ENCODE data around the gene CLDN20. TPM values are rescaled to one million over a fixed set of nuclear protein-coding genes. Genes with fewer than 3 reads are reported as not detected.

CLDN20 gene
- total and polyA plus RNA-seq, 2 donors (not counting 3 experiments of a cell fraction or from before 2014, with no cell fraction given), result not detected

DNA sequence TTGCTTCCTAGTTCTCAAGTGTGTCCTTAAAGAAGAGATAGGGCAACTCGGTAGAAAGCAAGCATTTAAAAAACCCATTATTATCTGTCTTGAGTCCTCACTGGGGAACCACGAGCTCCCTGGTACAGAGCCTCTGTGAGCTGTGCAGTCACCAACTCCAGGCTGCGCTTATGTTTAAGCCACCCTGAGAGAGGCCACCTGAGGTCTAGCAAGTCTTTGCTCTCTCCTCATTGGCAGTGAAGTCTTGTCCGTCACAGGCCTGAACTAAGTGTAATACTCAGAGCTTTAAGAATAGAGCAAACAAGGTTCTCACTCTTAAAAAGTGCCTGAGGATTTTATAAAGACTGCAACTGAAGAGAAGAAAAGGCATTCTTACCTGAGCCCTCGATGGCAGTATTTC is 3.9 kb upstream of the CLDN20 start:
- dilution Hi-C loops (cut with MboI; ENCODE audit: extremely low pct_ligation_motif_present, low sequenced_read_pairs), result no loop called here
- no peaks in the 10 kb centered on the region for H3K9me1 ChIP-seq (replicated peaks; ENCODE audit: control insufficient read depth, extremely low read depth, insufficient read depth, low read length)
- H3K79me2 ChIP-seq (ENCODE audit: control insufficient read depth, insufficient read depth, low read length), result peaks cover 5% of the 10 kb centered on the region
- no peaks in the 10 kb centered on the region for H4K20me1 ChIP-seq (replicated peaks; ENCODE audit: control insufficient read depth, extremely low read depth, insufficient read depth, low read length)
- H3K36me3 ChIP-seq (ENCODE audit: control insufficient read depth in 2 of 2, extremely low read depth in 1 of 2, insufficient read depth in 2 of 2, low read length in 2 of 2), result peaks cover 11 to 29% of the 10 kb centered on the region in 2 experiments
- H3K9me3 ChIP-seq (replicated peaks; ENCODE audit: control insufficient read depth, insufficient read depth, low read length), result no peaks in the 10 kb centered on the region
- ChIA-PET CTCF (interaction anchor here (0.7 to 2.1 kb wide), 3 partner anchors 10 to 391 kb away, joined by 3 to 7 read pairs (median 6); no protein-coding TSS in a partner anchor), POLR2A (no interaction called here)
- TF ChIP-seq JUN (IDR thresholded peaks at IDR 0.05; ENCODE audit: borderline replicate concordance, insufficient read depth, insufficient read length, low read depth), result no peak
- TF ChIP-seq, protein P1, sequence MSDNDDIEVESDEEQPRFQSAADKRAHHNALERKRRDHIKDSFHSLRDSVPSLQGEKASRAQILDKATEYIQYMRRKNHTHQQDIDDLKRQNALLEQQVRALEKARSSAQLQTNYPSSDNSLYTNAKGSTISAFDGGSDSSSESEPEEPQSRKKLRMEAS (IDR thresholded peaks at IDR 0.05; ENCODE audit: insufficient read depth, insufficient read length), result no peak
- TF ChIP-seq POLR2A (IDR thresholded peaks at IDR 0.05; ENCODE audit: low read depth, low read length), result no peak
- TF ChIP-seq GATA2 (IDR thresholded peaks at IDR 0.05; ENCODE audit: insufficient read depth, insufficient read length, low read depth, low read length), result no peak
- TF ChIP-seq POLR2AphosphoS5 (IDR thresholded peaks at IDR 0.05; ENCODE audit: insufficient read depth, low read depth, low read length), result no peak
- TF ChIP-seq EZH2 (IDR thresholded peaks at IDR 0.05; ENCODE audit: borderline replicate concordance, low read depth, low read length, severe bottlenecking), result no peak
- TF ChIP-seq FOS (IDR thresholded peaks at IDR 0.05; ENCODE audit: borderline replicate concordance, insufficient read depth, low read length), result no peak
- TF ChIP-seq, protein P2, sequence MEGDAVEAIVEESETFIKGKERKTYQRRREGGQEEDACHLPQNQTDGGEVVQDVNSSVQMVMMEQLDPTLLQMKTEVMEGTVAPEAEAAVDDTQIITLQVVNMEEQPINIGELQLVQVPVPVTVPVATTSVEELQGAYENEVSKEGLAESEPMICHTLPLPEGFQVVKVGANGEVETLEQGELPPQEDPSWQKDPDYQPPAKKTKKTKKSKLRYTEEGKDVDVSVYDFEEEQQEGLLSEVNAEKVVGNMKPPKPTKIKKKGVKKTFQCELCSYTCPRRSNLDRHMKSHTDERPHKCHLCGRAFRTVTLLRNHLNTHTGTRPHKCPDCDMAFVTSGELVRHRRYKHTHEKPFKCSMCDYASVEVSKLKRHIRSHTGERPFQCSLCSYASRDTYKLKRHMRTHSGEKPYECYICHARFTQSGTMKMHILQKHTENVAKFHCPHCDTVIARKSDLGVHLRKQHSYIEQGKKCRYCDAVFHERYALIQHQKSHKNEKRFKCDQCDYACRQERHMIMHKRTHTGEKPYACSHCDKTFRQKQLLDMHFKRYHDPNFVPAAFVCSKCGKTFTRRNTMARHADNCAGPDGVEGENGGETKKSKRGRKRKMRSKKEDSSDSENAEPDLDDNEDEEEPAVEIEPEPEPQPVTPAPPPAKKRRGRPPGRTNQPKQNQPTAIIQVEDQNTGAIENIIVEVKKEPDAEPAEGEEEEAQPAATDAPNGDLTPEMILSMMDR (IDR thresholded peaks at IDR 0.05; ENCODE audit: extremely low read depth in 1 of 2, insufficient read depth in 1 of 2, low read depth in 1 of 2, low read length in 2 of 2), result no peak
- TF ChIP-seq MYC (IDR thresholded peaks at IDR 0.05; ENCODE audit: low read depth, low read length), result no peak
- no peak overlapping the region for H2AFZ ChIP-seq (ENCODE audit: low read depth, low read length)
- no peak overlapping the region for H3K4me3 ChIP-seq (replicated peaks in 1 of 3; ENCODE audit: insufficient read depth in 1 of 3, low read depth in 1 of 3, low read length in 3 of 3)
- no peaks in the 10 kb centered on the region for H3K27me3 ChIP-seq (ENCODE audit: control insufficient read depth in 2 of 2, insufficient read depth in 2 of 2, low read length in 2 of 2)
- no TSS peak for BruUV-seq (replicated peaks)
- H3K27ac ChIP-seq (ENCODE audit: insufficient read depth, low read depth, low read length), result no peak overlapping the region
- no peak for FAIRE-seq
- peaks cover 3% of the 10 kb centered on the region for H3K4me1 ChIP-seq (ENCODE audit: control insufficient read depth, extremely low read depth, insufficient read depth, low read length)
- intact Hi-C loops (cut with micrococcal nuclease), result no loop called here
- H3K9ac ChIP-seq (replicated peaks; ENCODE audit: extremely low read depth, insufficient read depth, low read length), result no peak overlapping the region
- DNase-seq (ENCODE audit: low read depth, low spot score), result no peak
- no peak overlapping the region for H3K4me2 ChIP-seq (ENCODE audit: insufficient read depth, low read length)

Measured in endothelial cell of umbilical vein (primary cell).